GM19239 (cell line): ENCODE results near the gene BEST2.
A peak's percentile ranks its signal among the peaks of the same experiment; 100 is the strongest.

Experiments used
- DNase-seq: peaks from one replicate; pipeline ENCODE4 v3.0.0; 2011; ENCODE audit warnings: low spot score; ENCODE audit not compliant: insufficient read length
- FAIRE-seq: peaks from 2 replicates; lab custom pipeline; 2011; peaks lifted over from hg19 to GRCh38; lab: Jason Lieb, UNC

Gene BEST2

GRCh38 chr19:12727745-12728433, 23.7 kb upstream of the BEST2 start:
- FAIRE-seq (no peak), DNase-seq (no peak)

GRCh38 chr19:12730064-12730463, 21.5 kb upstream of the BEST2 start:
- no peak for FAIRE-seq

GRCh38 chr19:12731337-12731736, 20.3 kb upstream of the BEST2 start:
- FAIRE-seq (no peak), DNase-seq (no peak)

More at GRCh38 chr19:12730064-12730463, 21.5 kb upstream of the BEST2 start:
- DNase-seq, result no peak

GRCh38 chr19:12733369-12734214, 18.0 kb upstream of the BEST2 start:
- DNase-seq (peak; percentile 76), FAIRE-seq (peak; percentile 89)

- FAIRE-seq, result peak; percentile 98
- DNase-seq, result peak; percentile 96
These were observed 14.4 kb upstream of the BEST2 start, which contains the start of gene GET3 for GRCh38 chr19:12736995-12737834. TSS of gene GET3 (plus strand) at chr19:12737497. CDS start at chr19:12737506, 9 bp downstream.

DNA sequence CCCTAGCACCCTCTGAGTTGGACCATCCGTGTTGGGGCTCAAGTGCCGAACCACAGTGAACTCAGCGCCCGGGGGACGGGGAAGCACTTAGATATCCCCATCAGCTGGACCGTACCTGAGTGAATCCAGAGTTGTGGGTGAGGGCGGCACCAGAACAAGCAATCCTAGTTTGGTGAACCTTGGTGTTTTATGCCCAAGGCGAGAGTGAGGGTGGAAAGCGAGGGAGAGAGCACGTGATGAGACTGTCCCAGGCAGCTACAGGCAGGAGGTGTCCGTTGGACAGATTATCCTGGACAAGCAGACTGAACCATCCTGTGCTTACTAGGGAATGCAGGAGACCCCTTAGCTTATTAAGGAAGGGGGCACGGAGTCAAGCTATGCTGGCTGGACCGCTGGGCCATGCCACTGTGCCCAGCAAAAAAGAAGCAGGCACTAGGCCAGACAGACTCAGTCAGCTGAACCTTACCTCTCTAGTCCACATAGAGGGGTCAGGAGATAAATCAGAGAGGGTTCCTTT, 13.7 kb upstream of the BEST2 start:
- DNase-seq, result no peak

GRCh38 chr19:12745166-12745897, 6.3 kb upstream of the BEST2 start:
- FAIRE-seq, result no peak
- DNase-seq, result no peak

More for the DNA sequence above, 13.7 kb upstream of the BEST2 start:
- no peak for FAIRE-seq

DNA sequence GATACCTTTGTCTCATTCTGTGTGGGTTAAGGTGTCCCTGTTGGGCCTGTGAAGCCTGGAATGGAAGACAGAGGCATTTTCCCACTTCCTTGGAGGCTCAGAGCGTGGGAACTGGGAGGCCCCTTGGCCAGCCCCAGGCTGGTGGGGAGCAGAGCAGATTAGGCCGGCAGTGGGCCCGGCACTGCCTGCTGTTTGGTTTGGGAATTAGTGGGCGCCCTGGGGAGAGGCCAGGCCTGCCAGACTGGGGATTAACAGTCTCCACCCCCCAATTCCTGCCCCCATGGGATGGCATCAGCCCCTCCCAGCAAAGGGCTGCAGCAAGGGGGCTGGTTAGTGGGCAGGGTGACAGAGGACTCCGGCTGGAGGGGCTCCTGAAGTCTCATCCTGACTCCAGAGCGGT, 3.1 kb upstream of the BEST2 start:
- no peak for FAIRE-seq
- no peak for DNase-seq

DNA sequence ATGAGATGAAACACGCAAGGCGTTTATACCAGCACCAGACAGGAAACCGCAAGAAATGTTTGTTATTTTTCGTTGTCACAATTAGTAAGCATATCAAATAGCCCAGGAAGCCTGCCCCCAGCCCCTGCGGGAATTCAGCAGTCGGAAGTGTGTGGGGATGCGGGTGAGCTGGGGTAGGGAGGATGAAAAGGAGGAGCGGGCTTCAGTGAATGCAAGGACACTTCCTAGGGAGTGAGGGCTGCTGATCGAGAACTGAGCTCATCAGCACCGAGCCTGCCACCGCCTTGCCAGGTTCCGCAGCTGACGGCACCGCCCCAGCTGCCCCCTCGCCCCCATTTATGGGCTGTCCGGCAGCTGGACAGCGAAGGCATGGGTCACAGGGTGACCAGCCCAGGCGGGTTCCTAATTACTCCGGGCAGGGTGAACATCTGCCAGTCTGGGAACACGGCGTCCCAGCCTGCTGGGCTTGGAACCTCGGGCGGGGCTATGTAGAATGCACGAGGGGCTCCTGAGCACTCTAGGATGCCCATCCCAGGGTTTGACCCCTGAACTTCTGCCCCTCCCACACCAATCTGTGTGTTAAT, 1.6 kb upstream of the BEST2 start:
- no peak for FAIRE-seq
- no peak for DNase-seq

GRCh38 chr19:12750851-12751250, 740 bp upstream of the BEST2 start:
- DNase-seq, result no peak
- no peak for FAIRE-seq

- FAIRE-seq, result no peak
- DNase-seq, result no peak
These were observed 628 bp downstream of the BEST2 start for GRCh38 chr19:12752056-12752781.

DNA sequence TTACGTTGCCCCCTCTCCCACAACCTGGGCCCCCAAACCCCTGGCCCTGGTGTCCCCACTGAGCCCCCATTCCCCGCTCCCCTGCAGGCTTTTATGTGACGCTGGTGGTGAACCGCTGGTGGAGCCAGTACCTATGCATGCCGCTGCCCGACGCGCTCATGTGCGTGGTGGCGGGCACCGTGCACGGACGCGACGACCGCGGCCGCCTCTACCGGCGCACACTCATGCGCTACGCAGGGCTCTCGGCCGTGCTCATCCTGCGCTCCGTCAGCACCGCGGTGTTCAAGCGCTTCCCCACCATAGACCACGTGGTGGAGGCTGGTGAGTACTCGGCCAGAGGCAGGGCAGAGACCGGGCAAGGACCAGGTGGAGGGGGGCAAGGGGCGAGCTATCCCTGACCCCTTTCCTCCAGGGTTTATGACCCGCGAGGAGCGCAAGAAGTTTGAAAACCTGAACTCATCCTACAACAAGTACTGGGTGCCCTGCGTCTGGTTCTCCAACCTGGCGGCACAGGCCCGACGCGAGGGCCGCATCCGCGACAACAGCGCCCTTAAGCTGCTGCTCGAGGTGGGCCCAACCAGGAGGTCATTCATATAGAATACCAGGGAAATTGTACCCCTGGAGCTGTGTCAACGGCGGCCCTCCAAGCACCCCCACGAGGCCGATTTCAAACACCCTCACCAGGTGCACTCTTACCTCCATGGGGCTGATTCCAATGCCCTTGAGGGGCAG, 3.0 kb downstream of the BEST2 start:
- DNase-seq (no peak), FAIRE-seq (no peak)

DNA sequence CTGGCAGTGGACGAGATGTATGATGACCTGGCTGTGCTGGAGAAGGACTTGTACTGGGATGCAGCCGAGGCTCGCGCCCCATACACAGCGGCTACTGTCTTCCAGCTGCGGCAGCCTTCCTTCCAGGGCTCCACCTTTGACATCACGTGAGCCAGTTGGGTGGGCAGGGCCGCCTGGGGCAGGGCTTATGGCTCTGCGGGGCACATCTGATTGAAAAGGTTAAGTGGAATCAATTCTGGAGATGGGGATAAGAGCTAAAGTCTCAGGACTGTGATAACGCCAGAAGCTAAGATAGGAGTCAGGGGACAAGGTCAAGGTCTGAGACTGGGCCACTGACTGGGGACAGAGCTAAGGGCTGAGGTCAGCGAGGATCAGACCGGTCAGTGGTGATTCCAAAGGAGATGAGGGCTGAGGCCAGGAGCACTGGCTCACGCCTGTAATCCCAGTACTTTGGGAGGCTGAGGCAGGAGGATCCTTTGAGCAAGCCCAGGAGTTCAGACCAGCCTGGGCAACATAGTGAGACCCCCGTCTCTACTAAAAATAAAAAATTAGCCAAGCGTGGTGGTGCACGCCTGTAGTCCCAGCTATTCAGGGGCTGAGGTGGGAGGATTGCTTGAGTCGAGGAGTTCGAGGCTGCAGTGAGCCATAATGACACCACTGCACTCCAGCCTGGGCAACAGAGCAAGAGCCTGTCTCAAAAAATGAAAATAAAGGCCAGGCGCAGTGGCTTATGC, 4.7 kb downstream of the BEST2 start:
- FAIRE-seq (no peak), DNase-seq (no peak)

DNA sequence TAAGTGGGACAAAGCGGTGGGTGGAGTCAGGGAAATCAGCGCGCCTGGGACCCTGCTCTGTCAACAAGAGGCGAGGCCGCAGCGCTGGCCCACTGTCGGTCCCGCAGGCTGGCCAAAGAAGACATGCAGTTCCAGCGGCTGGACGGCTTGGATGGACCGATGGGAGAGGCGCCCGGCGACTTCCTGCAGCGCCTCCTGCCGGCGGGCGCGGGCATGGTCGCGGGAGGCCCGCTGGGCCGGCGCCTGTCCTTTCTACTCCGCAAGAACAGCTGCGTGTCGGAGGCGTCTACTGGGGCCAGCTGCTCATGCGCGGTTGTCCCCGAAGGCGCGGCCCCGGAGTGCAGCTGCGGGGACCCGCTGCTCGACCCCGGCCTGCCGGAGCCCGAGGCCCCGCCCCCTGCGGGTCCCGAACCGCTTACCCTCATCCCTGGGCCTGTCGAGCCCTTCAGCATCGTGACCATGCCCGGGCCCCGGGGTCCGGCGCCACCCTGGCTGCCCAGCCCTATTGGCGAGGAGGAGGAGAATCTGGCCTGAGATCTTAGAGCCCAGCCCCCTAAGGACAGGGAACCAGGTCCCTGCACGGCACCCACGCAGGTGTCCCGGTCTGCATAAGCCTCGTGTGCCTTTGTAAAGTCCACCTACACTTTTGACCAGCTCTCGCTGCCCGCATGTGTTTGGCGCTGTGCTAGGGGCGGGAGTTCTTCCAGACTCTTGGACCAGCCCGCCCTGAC, 6.1 kb downstream of the BEST2 start:
- DNase-seq (peak; percentile 86), FAIRE-seq (no peak)

DNA sequence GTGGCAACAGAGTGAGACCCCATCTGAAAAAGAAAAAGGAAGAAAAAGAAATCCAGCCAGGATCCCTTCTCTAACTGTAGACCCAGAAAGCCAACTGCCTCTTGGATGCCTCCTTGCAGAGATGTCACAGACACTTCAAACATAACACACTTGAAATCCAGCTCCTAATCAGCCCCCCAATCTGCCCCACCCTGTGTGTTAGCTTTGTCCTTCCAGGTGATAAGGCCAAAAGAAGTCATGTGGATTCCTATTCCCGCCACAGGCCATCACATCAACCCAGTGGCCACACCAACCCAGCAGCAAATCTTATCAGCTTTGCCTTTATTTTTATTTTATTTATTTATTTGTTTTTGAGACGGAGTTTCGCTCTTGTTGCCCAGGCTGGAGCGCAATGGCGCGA, 8.1 kb downstream of the BEST2 start:
- FAIRE-seq, result no peak
- DNase-seq, result no peak

DNA sequence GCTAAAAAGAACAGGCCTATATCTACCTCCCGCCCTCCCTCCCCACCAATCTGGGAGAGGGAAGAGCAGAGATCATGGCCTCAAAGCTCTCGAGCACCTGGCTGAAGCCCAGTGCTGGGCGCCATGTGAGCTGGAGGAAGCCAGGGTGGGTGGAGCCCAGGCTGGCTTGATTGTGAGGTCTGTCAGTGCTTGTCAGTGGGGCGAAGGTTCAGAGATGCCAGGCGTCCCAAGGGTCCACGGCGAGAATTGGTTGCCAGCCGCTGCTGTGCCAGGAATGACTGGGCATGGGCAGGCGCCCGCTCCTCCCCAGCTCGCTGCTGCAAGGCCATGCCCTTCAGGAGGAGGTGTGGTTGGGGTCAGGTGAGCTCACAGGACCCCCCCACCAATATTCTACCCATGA, 11.5 kb downstream of the BEST2 start:
- no peak for DNase-seq
- FAIRE-seq, result no peak

DNA sequence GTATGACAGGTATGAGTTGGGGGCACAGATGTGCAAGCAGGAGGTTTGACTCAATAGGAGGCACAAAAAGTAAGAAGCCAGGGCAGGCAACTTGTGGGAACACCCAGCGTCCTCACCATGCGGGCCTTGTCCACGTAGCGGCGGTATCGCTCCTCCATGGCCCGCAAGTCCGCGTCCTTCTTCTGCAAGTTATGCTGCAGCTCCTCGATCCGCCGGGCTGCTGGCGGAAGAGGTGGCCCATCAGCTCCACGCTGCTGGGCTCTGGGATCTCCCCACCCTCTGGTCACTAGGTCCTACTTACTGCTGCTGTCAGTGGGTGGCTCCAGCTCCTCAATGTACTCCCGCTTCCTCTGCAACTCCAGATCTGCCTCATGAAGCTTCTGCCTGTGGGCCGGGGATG, 13.1 kb downstream of the BEST2 start:
- no peak for FAIRE-seq
- no peak for DNase-seq
